Fibroblast of villous mesenchyme (primary cell): Measurements from ENCODE around the gene CSTA. TPM values are rescaled to one million over a fixed set of nuclear protein-coding genes. Genes with fewer than 3 reads are reported as not detected.
A peak's percentile ranks its signal among the peaks of the same experiment; 100 is the strongest.

Experiments
- DNase-seq: peaks from one replicate; pipeline ENCODE4 v3.0.0-alpha.2; 2010; ENCODE audit warnings: low read depth
- H3K4me3 ChIP-seq: 2 replicates; pipeline ENCODE4 v1.5.1; 2011; ENCODE audit warnings: low read depth, mild to moderate bottlenecking, low read length
- total RNA-seq: library from RNA; depleted of rRNA; stranded (reverse); fragments of >200 nt; gene quantifications from 2 replicates; pipeline ENCODE4 v1.2.3, GENCODE V29; 2012
- TF ChIP-seq, protein P1 (sequence below): IDR thresholded peaks from 2 replicates; pipeline ENCODE4 v1.5.1; 2012; ENCODE audit warnings: low read depth, mild to moderate bottlenecking, low read length; ENCODE audit not compliant: insufficient read depth

The CSTA gene
- total RNA-seq, 1 donor: not detected

DNA sequence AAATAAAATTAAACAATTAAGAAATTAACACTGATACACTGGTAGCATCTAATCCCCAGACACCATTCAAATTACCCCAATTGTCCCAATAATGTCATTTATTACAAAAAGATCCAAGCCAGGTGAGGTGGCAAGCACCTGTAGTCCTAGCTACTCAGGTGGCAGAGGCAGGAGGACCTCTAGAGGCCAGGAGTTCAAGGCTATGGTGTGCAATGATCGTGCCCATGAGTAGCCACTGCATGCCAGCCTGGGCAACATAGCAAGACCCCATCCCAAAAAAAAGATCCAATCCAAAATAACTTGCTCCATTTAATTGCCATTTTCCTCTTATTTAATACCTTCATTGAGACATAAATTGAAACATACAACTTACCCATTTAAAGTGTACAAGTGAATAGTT is 17.8 kb downstream of the CSTA start:
- TF ChIP-seq, protein P1, sequence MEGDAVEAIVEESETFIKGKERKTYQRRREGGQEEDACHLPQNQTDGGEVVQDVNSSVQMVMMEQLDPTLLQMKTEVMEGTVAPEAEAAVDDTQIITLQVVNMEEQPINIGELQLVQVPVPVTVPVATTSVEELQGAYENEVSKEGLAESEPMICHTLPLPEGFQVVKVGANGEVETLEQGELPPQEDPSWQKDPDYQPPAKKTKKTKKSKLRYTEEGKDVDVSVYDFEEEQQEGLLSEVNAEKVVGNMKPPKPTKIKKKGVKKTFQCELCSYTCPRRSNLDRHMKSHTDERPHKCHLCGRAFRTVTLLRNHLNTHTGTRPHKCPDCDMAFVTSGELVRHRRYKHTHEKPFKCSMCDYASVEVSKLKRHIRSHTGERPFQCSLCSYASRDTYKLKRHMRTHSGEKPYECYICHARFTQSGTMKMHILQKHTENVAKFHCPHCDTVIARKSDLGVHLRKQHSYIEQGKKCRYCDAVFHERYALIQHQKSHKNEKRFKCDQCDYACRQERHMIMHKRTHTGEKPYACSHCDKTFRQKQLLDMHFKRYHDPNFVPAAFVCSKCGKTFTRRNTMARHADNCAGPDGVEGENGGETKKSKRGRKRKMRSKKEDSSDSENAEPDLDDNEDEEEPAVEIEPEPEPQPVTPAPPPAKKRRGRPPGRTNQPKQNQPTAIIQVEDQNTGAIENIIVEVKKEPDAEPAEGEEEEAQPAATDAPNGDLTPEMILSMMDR: no peak
- DNase-seq: no peak

DNA sequence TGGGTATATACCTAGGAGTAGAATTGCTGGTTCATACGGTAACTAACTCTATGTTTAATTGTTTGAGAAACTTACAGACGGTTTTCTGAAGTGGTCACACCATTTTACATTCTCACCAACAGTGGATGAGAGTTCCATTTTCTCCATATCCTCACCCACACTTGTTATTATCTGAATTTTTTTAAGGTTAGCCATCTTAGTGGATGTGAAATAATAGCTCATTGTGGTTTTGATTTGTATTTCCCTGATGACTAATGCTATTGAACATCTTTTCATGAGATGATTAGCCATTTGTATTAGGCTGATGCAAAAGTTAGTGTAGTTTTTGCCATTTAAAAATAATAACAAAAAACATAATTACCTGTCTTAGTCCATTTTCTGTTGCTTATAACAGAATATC is 18.6 kb downstream of the CSTA start:
- TF ChIP-seq, protein P1: no peak
- H3K4me3 ChIP-seq: no peak overlapping the region
- no peak for DNase-seq

More for the DNA sequence above, 17.8 kb downstream of the CSTA start:
- H3K4me3 ChIP-seq: no peak overlapping the region

DNA sequence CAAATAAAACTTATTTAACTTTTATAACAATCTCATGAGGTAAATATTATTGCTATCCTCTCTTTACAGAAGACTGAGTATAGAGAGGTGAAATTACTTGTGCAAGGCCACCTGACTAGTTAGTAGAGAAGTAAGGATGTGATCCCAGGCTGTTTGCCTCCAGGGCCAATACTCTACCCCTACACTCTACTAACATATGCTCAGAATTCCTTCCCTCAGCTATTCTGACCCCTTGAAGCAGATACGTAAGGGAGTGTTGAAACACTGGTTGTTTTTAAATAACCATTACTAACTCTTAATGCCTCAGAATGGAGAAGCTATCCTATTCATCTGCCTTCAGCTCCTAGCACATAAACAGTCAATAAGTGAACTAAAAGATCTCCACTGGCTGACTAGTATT is 24.1 kb downstream of the CSTA start:
- TF ChIP-seq, protein P1: no peak
- peak; percentile 40 for DNase-seq
- no peak overlapping the region for H3K4me3 ChIP-seq

DNA sequence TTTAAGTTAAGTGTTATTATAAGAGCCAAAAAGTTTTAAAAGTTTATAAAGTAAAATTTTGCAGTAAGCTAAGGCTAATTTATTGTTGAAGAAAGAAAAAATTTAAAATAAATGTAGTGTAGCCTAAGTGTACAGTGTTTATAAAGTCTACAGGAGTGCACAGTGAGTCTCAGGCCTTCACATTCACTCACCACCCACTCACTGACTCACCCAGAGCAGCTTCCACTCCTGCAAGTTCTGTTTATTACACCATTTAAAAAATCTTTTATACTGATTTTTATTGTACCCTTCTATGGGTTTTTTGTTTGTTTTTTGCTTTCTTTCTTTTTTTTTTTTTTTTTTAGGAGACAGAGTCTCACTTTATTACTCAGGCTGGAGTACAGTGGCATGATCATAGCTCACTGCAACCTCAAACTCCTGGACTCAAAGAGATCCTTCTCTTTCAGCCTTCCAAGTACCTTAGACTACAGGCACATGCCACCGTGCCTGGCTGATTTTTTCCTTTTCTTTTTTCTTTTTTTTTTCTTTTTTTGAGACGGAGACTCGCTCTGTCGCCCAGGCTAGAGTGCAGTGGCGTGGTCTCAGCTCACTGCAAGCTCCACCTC is 25.9 kb downstream of the CSTA start:
- no peak overlapping the region for H3K4me3 ChIP-seq
- TF ChIP-seq, protein P1: no peak
- DNase-seq: peak; percentile 12

DNA sequence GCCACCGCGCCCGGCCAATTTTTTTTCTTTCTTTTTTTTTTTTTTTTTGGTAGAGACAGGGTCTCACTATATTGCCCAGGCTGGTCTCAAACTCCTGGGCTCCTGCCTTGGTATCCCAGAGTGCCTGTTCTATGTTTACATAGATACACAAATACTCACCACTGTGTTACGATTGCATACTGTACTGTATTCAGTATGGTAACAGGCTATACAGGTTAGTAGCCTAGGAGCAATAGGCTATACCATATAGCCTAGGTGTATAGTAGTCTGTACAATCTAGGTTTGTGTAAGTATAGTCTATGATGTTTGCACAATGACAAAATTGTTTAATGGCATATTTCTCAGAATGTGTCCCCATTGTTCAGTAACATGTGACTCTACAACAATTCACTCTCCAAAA is 26.6 kb downstream of the CSTA start:
- H3K4me3 ChIP-seq: no peak overlapping the region
- TF ChIP-seq, protein P1: no peak
- no peak for DNase-seq

DNA sequence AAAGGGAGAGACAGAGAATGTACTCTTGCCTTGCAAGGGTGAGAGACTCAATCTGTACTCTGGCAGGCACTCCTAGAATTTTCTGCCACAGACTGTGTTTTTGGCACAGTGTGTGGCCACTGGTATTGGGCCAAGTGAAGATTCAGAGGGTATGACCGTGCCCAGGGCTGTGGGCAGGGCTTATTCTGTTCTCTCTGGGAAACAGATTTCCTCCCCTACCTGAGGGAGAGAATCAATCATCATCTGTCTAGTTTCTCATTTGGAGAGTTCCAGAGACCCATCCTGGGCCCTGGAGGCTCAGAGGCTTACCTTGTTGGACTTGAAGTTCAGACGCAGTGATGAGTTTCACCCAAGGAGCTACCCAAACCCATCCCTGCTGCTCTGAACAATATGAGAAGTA is 28.2 kb downstream of the CSTA start:
- H3K4me3 ChIP-seq: no peak overlapping the region
- TF ChIP-seq, protein P1: no peak
- DNase-seq: no peak

DNA sequence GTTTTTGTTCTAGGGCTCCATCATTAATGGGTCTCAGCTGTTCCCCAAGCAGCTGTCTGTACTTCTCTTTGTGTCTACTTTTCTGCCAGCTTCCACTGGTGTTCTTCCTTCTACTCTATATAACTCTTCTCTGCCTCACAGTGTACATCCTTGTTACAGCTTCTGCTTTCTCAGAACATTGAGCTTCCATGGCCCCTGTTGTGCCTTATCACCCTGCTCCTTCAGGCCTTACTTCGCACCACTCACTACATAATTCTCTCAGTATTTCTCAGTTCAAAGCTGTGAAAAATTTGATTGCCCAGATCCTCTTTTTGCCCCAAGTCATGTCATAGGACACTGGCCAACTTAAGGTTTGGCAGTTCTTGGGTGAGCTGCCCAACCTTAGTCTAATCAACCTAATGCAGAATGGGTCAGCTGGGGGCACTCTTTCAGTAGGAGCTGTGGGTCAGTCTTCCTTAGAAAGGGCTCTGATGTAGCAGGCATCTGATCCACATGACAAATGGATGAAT is 28.9 kb downstream of the CSTA start:
- TF ChIP-seq, protein P1: no peak
- H3K4me3 ChIP-seq: no peak overlapping the region
- DNase-seq: no peak
